Astrocyte of the spinal cord (primary cell): ENCODE data around the gene TMEM202.
"Not testable (repeated sequence)": the region's sequence is repeated elsewhere in the genome, so short reads cannot be mapped to it uniquely, and the experiment has no call there.

Experiments used
- DNase-seq: peaks from one replicate; pipeline ENCODE4 v3.0.0; 2011; ENCODE audit warnings: low read depth, low spot score
- H3K4me3 ChIP-seq: 2 replicates; pipeline ENCODE4 v1.5.1; 2011; ENCODE audit warnings: low read depth, mild to moderate bottlenecking, low read length, moderate library complexity
- in situ Hi-C: cut with HindIII; loops from 2 replicates; pipeline ENCODE4 v1.10.0; 2017; ENCODE audit warnings: low sequenced_read_pairs
- TF ChIP-seq, protein P1 (sequence below): IDR thresholded peaks from 2 replicates; pipeline ENCODE4 v1.5.1; 2012; ENCODE audit warnings: low read depth, mild to moderate bottlenecking, low read length, inconsistent platforms

The TMEM202 gene

DNA sequence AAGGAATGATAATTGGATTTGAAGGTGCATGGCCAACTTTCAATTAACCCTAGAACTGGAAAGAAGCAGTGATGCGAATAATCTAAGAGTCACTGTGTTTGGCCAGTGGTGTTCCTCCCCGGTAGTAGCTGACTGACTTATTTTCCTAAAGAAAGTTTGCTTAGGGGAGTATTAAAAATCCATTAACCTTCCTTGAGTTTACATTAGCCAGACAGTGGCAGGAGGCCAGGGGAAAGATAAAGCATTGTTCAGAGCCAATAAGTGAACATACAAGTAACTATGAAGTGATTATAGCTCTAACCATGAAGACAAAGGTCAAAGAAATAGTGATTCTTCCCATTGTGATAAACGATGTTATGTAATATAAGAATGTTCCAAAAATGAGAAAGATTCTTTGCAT lies 8.9 kb upstream of the TMEM202 start:
- TF ChIP-seq, protein P1, sequence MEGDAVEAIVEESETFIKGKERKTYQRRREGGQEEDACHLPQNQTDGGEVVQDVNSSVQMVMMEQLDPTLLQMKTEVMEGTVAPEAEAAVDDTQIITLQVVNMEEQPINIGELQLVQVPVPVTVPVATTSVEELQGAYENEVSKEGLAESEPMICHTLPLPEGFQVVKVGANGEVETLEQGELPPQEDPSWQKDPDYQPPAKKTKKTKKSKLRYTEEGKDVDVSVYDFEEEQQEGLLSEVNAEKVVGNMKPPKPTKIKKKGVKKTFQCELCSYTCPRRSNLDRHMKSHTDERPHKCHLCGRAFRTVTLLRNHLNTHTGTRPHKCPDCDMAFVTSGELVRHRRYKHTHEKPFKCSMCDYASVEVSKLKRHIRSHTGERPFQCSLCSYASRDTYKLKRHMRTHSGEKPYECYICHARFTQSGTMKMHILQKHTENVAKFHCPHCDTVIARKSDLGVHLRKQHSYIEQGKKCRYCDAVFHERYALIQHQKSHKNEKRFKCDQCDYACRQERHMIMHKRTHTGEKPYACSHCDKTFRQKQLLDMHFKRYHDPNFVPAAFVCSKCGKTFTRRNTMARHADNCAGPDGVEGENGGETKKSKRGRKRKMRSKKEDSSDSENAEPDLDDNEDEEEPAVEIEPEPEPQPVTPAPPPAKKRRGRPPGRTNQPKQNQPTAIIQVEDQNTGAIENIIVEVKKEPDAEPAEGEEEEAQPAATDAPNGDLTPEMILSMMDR = no peak
- in situ Hi-C loops = no loop called here
- DNase-seq = no peak
- H3K4me3 ChIP-seq = no peak overlapping the region

DNA sequence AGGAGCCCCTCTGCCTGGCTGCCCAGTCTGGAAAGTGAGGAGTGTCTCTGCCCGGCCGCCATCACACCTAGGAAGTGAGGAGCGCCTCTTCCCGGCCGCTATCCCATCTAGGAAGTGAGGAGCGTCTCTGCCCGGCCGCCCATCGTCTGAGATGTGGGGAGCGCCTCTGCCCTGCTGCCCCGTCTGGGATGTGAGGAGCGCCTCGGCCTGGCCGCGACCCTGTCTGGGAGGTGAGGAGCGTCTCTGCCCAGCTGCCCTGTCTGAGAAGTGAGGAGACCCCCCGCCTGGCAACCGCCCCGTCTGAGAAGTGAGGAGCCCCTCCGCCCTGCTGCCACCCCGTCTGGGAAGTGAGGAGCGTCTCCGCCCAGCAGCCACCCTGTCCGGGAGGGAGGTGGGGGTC lies 1.8 kb upstream of the TMEM202 start:
- in situ Hi-C loops, DNase-seq, H3K4me3 ChIP-seq: not testable (repeated sequence)

DNA sequence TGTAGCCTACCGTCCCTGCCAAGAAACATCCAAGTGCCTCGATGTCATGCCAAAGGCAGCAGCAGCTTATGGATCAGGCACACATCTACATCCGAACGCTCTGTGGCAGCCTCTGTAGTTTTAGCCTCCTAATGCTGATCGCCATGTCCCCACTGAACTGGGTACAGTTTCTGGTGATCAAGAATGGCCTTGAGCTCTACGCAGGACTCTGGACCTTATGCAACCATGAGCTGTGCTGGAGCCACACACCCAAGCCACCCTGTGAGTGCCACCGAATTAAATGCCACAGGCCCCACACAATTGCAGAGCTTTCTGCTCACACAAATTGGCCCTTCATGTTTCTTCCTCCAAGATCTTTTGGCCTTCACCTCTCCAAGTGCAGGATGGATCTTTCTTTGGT lies 543 bp downstream of the TMEM202 start:
- H3K4me3 ChIP-seq = no peak overlapping the region
- TF ChIP-seq, protein P1 = no peak
- DNase-seq = no peak
- in situ Hi-C loops = no loop called here

DNA sequence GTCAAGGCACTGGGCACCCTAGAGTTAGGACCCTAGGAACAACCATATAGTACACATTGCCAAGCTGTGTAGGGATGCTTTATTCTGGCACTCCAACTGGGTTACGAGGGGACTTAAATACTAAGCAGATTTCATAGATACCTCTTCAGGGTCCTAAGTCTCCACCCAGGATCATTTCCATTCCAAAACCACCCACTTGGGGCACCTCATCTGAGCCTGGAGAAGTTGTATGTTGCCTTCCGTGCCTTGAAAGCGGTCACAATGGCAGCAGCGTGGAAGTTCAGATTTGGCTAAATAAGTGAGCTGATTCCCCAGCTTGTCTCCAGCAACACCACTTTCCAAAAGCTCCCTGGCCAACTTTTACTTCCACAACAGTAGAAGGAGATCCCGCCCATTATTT lies 4.6 kb downstream of the TMEM202 start:
- TF ChIP-seq, protein P1 = no peak
- H3K4me3 ChIP-seq = no peak overlapping the region
- in situ Hi-C loops = no loop called here
- DNase-seq = no peak

DNA sequence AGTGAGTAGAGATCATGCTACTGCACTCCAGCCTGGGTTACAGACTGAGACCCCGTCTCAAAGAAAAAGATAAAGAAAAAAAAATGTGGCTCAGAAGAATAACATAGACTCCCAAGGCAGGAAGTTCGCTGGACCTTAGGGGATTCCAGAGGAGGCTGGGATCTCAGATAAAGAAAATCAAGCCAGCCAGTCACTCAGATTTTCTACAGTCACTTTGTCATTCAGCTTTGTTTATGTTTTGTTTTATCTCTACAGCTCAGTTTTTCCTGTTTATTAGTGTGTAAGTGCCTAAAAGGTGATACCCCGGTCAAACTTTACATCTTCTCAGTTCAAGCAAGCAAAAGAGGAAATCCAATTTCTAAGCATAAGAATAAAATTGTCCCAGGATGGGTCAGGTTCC lies 6.3 kb downstream of the TMEM202 start:
- TF ChIP-seq, protein P1 = no peak
- no peak for DNase-seq
- in situ Hi-C loops = no loop called here
- no peak overlapping the region for H3K4me3 ChIP-seq

DNA sequence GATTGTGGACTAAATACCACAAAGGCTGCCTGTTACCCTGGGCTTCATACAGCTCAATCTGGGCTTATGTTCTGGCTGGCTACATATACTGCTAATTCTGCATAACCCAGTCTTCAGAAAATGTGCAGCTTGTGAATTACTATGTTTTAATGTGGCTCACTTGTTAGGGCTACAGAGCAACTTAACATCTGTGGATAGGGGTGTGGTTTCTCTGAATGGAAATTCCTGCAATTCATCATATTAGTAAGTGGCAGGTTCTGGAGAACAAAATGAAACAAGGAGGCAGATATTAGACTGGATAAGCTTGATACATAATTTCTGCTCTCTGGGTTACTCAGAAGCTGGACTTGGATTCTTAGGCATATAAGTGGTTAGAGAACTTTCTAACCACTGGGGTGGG lies 6.7 kb downstream of the TMEM202 start:
- TF ChIP-seq, protein P1 = no peak
- H3K4me3 ChIP-seq = no peak overlapping the region
- in situ Hi-C loops = no loop called here
- no peak for DNase-seq

DNA sequence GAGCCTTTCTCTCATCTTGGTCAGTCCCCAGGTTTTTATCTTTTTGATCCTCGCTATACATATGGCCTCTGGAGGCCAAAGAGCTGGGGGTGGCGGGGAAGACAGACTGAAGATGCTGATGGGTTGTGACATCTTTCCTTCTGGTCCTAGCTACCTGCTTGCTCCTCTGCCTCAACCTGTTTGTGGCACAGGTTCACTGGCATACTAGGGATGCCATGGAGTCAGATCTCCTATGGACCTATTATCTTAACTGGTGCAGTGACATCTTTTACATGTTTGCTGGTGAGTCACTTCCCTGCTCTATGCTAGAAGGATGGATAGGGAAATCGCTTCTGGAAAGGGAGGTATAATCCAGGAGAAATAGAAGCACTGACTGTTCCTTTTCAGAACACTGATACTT lies 8.8 kb downstream of the TMEM202 start:
- DNase-seq = no peak
- in situ Hi-C loops = no loop called here
- TF ChIP-seq, protein P1 = no peak

More for the DNA sequence above, 8.8 kb downstream of the TMEM202 start:
- H3K4me3 ChIP-seq = no peak overlapping the region
